ENCODE results near the gene LSM4.

LSM4 gene

GRCh38 chr19:18279516-18280246 is 43.2 kb downstream of the LSM4 start:
- peak; percentile 23 to 96 (median 88) for DNase-seq

DNA sequence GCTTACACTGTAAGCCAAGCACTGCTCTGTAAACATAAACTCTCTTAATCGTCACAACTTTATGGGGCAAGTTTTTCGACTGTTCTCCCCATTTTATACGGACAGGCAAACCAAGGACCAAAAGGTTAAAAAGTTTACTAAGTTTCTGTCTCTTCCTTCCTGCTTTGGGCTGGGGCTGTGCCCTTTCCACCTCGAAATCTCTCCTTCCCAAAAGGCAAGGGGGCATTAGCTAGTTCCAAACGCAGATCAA is 43.7 kb downstream of the LSM4 start:
- no peak for DNase-seq

- DNase-seq, result peak in 4 of 58 donors; percentile 2 to 47 (median 24)
Measured at GRCh38 chr19:18278521-18279265, 44.2 kb downstream of the LSM4 start.

GRCh38 chr19:18274781-18275356 is 48.0 kb downstream of the LSM4 start:
- peak in 55 of 58 donors; percentile 8 to 86 (median 66) for DNase-seq

- DNase-seq, result peak in 1 of 58 donors; percentile 19
Measured at GRCh38 chr19:18274219-18274780, 48.6 kb downstream of the LSM4 start, which contains the start of gene IQCN. IQCN (minus strand) TSS chr19:18274452; CDS start chr19:18269478, 4,974 bp downstream.

- no peak for DNase-seq
Measured at GRCh38 chr19:18273561-18274218, 49.2 kb downstream of the LSM4 start.

- no peak for DNase-seq
Measured at GRCh38 chr19:18271433-18271841, 51.4 kb downstream of the LSM4 start.

GRCh38 chr19:18270326-18270725 is 52.5 kb downstream of the LSM4 start:
- no peak for DNase-seq

GRCh38 chr19:18269070-18269723 is 53.7 kb downstream of the LSM4 start:
- DNase-seq, result no peak

DNA sequence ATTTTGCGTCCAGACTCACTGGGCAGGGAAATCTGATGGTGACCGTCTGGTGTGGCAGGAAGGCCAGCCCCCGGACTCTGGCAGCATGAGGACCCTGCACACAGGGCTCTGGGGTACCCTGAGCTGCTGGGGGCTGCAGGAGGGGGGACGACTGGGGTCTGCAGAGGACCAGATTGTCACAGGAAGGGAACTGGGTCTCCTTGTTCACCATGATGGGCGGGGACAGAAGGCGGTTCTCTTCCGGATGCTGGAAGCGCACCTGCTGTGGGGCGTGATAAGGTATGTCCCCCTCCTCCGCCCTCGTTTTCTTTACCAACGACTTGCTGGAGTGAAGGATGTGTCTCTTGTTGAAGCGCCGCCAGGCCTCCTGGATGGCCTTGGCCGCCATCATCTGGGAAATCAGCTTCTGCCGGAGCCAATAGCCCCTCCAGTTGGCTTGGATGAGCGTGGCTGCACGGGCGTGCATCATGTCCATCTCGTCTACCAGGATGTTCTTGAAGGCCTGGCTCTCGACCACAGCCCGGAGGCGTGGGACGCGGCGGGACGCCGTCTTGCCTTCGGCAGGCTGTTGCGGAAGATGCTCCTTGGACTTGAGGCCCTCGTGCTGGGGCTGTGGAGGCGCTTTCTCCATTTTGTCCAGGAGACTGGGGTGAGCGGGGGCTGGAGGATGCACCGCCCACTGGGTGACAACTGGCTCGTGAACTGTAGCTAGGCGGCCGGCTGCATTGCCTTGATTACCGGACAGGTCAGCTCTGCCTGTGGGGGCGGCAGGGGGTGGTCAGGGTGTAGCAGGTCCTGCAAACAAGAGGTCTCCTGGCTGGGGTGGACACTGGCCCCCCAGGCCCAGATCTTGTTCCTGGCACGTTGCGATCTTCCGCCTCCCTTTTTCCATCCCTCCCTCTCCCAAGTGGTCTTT is 55.8 kb downstream of the LSM4 start:
- no peak for DNase-seq

DNA sequence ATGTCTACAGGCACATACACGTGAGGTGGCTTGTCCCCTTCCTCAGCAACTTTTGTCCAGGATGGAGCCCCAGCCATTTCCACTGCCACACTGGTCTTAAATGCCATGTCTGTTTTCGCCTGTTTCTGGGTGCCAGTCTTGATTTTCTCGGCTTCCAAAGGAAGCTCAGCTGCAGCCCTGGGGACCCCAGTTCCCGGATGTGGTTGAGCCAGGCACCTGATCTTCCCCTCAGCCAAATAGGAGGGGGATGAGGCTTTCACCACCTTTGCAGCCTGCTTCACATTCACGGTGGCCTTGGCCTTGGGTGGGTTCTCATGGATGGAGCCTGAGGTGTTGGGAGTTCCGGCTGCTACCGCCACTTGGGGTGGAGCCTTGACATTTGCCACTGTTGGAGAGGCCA is 57.3 kb downstream of the LSM4 start:
- DNase-seq, result no peak

DNA sequence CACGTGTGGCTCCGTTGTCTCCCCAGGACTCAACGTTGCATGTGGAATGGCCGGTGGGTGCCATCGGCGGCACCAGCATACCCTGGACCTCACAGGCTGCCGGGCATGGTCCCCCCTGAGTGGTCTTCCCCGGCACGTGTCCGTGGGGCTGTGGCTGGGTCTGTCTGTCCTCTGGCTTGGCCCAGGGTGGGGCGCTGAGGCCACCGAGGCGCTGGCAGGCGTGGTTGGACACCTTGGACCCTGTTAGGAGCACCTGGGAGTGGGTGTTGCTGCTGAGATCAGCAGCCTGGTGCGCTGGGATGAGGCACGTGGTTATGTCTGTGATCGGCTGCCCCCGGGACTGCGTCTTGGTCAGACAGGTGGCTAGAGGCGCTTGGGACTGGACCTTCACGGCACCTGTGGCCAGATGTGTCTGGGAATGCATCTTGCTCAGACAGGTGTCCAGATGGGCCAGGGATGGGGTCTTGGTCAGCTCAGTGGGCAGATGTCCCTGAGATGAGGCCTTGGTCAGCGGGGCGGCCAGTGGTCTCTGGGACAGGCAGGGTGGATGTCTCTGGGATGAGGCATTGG is 57.8 kb downstream of the LSM4 start:
- DNase-seq, result no peak

GRCh38 chr19:18264137-18264854 is 58.6 kb downstream of the LSM4 start:
- no peak for DNase-seq

DNA sequence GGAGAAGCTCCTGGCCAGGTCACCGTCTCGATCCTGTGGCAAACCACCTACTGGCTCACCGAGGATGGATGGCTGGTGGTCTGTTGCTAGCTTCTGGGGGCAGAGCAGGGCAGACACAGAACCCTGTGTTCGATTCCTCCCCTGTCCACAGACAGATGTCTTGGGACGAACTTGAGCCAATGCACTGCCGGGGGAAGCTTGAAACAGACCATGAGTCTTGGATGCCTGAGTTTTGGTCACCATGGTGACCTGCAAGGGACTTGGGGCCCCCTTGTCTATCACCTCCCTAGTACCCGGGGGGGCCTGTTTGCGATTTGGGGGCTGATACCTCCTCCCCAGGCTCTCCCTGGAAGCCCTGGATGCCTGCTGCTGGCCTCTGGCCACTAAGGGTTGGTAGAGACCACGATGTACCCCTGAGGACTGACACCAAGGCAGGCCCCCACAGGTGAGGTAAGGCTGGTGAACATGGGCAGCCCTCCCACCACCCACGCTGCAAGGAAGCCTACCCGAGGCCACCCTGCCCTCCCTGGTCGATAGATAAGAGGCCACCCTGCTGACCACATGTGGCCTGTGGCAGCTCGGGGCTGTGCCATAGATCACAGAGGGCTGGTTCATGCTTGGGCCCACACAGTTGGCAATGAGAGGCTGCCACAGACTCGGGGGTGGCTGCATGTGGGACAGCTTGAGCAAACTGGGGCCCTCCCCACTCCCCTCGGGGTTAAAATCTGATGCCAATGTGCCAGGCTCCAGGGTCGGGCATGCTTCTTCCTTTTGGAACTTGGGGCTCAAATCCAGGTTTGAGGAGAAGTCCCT is 59.3 kb downstream of the LSM4 start:
- no peak for DNase-seq

- DNase-seq, result no peak
Measured at GRCh38 chr19:18262917-18263316, 60.0 kb downstream of the LSM4 start.

- no peak for DNase-seq
Measured at GRCh38 chr19:18262144-18262543, 60.7 kb downstream of the LSM4 start.

DNA sequence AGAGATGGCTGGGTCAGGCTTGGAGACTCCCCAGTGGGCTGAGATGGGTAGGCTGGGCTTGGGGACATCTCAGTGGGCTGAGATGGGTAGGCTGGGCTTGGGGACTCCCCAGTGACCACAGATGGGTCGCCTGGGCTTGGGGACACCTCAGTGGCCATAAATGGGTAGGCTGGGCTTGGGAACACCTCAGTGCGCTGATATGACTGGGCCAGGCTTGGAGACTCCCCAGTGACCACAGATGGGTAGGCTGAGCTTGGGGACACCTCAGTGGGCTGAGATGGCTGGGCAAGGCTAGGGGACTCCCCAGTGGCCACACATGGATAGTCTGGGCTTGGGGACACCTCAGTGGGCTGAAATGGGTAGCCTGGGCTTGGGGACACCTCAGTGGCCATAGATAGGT is 61.4 kb downstream of the LSM4 start:
- no peak for DNase-seq

GRCh38 chr19:18259893-18260292 is 63.0 kb downstream of the LSM4 start:
- no peak for DNase-seq

Data from anterior cingulate cortex (tissue), 58 donors.